GM19099 (cell line): ENCODE results near the gene HOXA3.

Experiments used
- POLR2A ChIP-seq: IDR thresholded peaks from 3 replicates; pipeline ENCODE4 v1.6.1; 2011; ENCODE audit warnings: low read depth; ENCODE audit not compliant: insufficient read length; ENCODE audit errors: extremely low read depth

Gene HOXA3

DNA sequence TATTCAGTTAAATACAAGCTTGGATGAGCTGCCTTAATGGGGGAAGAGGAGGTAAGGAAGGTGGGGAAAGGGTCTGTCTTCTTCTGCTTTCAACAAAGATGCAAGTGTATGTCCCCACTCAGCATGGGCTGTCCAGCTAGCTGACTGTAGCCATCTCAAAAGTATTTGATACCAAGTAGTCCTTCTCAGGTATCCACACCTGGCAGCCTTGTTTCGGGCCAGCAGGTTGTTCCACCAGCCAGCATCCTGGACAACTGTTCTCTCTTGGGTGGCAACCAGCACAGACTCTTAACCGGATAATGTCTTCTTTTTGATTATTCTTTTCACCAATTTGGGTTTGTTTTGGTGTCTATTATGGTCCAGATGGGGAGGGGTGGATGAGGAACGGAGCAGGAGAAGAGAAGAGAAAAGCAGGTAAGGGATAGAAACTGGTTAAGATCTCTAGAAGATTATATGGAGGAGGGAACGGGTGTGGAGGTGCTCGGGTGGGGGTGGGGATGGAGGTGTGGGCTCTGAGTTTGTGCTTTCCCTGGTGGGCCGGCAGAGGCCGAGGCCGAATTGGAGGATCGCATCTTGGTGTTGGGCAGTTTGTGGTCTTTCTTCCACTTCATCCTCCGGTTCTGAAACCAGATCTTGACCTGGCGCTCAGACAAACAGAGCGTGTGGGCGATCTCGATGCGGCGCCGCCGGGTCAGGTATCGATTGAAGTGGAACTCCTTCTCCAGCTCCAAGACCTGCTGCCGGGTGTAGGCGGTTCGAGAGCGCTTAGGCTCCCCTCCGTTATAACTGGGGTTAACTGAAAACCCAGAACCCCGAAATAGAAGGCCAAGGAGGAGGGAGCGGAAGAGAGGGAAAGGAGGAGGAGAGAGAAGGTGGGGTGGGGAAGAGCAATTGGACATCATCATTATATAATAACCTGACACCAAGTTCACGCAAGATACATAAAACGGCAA is 23.3 kb downstream of the HOXA3 start:
- no peak for TF ChIP-seq POLR2A

DNA sequence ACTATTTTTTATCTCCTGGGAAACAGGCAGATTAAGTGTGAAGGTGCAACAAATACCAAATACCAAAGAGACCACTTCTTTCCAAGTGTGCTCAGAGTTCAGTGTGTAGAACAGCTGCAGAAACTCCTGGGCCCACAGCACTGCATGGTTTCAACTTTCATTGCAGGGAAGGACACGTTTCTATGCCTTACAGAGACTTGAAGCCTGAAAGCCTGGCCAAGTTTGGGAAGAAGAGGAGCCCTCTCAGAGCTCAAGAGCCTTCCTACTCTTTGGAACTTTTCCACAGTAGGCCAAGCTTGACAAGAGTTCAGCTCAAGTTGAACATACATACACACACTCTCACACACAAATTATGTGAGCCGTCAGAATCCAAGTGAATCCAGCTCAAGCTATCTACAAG is 24.3 kb downstream of the HOXA3 start:
- no peak for TF ChIP-seq POLR2A

DNA sequence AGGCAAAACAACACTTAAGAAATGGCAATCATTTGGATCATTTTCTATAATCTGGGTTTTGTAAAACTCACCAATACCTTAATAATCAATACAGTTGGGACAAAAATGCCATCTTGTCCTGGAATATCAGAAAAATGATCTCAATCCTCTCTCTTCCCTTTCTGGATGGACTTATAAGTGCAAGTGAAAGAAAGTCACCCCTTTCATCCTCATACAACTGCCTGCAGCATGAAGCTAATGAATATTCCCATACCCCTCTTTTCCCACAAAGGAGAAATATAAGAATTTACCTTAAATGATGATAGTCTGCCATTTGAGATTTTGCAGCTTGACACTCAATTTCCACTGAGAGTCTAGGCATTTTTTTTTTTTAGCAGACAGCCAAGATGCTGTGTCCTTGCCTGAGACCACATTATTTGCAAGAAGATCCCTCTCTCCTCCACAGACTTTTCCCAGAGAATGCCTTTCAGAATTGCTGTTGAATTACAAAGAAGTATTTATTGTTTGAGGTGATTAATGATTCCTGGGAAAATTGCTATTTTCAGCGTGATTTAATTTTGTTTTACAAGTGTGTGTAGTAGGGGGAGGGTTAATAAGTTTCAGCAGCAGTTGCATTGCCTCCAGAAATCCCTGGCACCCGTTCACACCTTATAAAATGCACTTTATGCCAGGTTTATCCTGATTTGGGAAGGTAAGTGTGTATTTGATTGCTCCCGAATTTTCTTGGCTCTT is 25.6 kb downstream of the HOXA3 start:
- TF ChIP-seq POLR2A = no peak

DNA sequence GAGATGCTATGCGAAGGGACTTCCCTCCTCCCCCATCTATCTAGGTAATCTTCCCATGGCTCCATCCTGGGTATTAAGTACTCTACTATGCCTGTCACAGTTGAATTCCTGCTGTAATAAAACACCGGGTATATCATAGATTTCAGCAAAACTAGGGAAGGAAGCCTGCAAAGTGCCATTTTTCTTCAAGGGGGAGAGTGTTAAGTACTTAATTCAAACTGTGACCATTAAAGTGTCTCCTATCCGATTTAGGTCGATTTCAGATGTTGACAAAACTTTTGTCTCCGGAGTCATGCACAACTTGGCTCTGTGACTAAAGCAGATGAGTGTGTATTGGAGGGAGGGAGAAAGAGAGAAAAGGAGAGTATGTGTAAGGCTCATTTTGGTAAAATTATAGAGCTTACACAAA is 26.4 kb downstream of the HOXA3 start:
- no peak for TF ChIP-seq POLR2A

DNA sequence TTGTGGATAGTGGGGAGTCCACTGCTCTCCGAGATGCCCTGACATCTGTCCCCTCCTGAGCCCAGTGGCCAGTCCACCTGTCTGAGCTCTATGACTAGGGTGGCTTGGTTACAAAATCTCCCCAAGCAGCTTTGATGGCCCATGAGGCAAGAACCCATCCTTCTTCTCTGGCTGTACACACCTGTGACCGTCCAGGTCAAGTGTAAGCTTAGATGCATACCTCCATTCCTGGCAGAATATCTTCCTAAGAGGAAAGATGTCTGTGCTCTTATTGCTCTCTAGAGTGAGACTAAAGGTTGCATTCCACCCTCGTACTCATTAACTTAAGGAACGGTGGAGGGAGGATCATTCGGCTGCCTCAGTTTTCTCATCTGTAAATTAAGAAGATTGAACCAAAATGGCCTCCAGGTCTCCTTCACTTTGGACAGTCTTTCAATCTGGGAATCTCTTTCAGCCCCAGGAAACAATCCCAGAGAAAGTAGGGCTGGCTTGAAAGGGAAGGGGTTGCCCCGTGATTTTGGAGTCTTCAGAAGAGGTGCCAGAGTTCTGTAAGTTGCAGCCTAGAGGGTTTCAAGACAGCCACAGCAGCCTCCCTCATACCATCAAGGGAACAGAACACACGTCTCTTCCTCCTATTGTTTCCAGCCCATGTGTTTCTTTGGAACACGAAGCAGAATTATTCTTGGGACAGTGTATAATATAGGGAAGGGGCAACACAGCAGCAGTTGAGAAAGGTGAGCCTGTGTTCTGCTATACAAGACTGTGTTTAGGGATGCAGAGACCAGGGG is 27.3 kb downstream of the HOXA3 start:
- TF ChIP-seq POLR2A = no peak

DNA sequence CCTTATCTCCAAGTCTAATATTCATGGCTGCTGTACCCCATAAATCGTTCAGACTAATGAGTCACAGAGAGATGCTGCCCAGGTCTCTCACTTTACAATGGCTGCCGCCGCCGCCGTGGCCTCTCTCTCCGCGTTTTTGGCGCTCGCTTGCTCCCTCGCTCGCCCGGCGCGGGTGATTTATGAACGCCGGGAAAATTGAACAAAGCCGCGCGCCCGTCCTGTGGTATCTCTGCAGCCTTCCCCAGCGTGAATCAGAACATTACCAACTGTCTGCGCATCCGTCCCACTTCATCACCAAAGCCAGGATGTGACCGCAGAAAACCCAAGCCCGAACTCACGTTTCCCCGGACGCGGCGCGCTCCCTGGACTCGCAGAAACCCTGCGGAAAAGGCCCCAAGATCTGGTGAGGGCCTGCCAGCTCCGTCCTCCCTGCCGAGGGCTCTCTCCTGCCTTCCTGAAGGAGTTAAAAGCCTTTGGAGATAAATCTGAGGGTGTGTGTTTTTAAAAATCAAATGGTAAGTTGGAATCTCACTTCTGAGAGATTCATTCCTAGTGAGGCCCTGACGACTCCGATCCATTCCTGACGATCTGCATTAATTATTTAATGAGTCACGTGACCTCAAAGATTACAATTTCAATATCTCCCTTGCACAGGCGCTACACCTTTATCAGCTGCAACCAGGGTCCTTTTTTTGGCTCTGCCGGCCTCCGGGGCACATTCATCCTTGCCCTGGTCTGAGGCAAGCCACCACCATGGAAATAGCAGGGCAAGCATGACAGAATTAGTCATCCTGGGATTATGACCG is 28.1 kb downstream of the HOXA3 start:
- TF ChIP-seq POLR2A = no peak

DNA sequence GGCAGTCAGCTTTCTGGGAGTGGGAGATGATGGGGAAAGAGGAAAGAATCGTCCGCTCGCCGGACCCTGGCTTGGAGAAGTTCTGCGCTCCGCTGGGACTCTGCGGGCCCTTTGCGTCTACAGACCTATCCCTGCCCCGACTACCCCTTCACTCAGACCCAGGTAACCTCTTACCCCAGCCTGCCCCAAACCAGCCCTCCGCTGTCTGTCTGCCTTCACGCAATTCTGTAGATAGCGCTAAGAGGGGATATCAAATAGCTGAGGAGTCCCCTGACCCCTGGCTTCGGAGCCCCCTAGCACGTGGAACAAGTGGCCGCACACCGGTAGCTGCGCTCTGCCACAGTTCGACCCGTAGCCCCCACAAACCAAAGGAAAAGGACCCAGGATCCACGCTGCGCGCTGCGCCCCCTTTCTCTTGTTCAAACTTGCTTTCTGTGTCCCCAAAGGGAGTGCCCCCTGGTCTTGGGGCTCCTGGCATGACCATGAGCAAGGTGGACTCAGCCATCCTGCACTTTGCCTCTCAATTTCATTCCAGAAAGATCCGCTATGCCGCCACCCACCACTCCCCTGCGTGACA is 28.8 kb downstream of the HOXA3 start:
- no peak for TF ChIP-seq POLR2A

DNA sequence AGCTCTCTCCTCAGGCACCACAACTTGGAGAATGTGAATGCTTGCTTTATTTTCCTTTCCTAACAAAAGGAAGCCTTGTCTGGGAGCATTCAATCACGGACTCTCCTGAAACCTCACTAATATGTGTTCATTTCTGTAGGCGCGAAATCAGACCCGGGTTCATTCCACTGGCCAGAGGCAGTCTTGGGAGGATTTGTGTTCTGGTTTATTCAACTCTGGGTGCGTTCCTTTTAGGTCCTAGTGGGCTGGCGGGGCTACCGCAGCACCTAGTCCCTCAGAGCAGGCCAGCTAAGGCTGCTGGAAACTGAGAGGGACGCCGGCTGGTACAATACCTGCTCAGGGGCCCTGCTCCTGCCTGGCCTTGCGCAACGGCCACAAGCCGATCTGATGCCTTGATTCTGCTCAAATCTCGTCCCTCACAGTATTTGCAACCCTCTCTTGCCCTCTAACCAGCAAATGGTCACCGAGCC is 29.3 kb downstream of the HOXA3 start:
- no peak for TF ChIP-seq POLR2A

DNA sequence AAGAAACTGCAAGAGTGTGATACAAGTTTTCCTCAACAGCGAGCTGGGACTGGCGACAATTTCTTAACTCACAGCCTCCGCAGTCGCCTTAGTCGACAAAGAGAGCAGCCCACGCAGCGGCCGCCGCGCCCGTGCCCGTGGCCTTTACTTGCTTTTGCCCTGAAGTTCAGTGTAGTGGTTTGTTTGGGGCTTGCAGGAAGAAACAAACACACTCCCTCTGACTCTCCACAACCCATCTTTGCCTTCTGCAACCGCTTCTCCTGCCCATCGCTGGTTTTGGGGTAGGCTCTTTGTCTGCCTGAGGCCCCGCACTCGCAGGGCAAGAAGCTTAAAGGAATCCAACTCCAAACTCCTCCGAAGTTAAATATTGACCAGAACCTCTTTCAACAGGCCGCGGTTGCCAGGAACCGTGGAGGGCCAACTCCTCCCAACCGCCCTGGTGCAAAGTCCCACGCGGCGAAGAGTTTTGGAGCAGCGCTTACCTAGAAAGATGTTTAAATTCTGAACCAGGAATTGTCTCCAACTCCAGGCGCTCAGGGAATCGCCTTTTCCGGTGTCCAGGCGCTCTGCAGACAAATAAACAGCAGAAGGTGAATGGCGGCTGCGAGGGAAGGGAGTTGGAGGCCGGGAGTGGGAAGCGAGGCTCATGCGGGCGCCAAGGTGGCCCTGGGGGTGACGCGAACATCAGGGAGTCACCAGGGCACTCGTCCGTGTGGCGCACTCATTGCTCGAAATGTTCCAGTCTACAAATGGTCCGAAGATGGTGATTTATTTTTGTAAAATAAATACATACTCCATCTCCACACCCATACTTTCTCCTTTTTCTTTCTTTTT is 30.1 kb downstream of the HOXA3 start:
- no peak for TF ChIP-seq POLR2A

DNA sequence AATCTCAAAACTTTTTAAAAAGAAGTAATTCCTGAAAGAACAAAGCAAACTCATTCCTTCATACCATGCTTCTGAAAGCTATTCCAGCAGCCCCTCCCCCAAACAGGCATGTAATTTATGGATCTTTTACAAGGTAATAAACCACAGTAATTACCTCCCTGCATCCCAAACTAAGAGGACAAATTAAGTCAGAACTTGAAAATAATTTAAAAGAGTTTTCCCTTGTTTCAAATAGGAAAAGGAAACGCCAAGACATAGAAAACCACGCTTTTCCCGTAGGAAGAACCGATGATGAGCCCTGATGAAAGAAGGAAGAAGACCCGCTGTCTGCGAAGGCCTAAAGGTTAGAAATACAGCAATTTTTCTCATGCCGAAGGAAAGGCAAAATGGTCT is 30.7 kb downstream of the HOXA3 start:
- no peak for TF ChIP-seq POLR2A

DNA sequence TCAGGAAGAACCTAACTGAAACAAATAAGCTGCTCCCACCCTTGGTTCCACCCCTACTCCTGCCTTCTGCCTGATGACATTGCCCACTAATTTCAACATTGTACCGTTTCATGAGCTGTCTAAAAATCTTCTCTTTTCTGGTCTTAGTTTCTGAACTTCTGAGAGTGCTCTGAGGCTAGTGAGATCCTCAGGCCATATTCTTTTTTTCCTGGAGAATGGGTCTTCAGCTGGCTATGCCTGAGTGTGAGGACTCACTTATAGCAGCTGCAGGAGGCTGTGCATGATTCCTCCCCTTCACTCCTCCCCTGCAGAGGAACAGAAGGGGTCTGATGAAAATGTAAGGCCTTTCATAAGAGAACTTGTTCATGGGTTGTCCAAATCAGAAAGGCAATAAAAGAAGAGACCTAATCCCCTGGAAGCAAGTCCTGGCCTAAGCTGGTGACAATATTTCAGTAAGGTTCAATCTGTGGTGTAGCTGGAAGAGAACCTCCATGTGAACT is 32.9 kb downstream of the HOXA3 start:
- no peak for TF ChIP-seq POLR2A

DNA sequence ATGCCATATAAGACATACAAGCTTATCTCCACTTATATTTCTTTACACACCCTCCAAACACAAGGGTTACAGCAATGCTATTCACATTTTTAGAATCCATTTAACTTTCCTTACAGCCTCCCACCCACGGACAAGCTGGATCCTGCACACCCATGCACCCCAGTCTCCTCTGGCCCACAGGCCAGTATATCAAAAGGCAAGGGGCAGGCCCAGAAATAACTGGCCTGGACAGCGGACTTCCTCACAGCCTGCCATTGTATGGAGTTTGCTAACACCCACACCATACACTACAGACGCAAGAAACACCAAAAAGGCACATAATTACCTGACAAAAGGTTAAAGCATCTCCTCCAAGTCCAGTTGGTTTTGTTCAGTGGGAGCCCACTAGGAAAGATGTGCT is 33.8 kb downstream of the HOXA3 start:
- no peak for TF ChIP-seq POLR2A

DNA sequence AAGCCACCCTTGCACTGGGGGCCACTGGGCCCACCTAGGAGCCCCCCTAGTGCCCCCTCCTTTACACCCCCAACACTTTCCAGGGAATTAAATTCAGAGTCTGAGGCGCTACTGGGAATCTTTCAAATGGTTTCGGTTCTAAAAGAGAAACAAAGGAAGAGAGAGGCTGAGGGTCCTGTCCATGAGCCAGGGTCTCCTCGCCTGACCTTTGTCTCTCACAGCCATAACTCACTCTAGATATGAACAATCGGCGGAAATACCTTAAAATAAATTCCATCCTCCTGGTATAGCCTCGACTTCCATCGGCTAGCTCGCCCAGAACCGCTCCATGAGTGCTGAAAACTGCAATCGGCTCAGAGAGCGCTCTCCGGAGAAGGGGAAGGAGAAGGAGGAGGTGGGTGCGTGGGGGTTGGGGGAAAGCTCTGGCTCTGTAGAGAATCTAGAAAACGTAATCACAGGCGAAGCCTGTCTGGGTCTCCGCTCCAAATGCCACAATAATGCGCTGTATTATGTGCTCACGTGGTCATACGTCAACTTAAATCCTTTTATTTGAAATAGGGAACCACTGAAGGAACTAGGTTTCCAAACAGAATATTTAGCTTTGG is 34.4 kb downstream of the HOXA3 start:
- TF ChIP-seq POLR2A = no peak
